HG02943 (cell line): ENCODE data around the gene CCDC92.

Experiments used
- ATAC-seq: cut with Tn5 transposase; IDR thresholded peaks from one replicate; pipeline ENCODE4 v1.9.1; 2021; ENCODE audit warnings: mild to moderate bottlenecking, low read depth, moderate library complexity; ENCODE audit not compliant: unreplicated experiment

CCDC92 gene

GRCh38 chr12:124002654-124003053, 30.0 kb upstream of the CCDC92 start:
- ATAC-seq = no peak

- ATAC-seq = no peak
Measured at GRCh38 chr12:124002021-124002644, 29.5 kb upstream of the CCDC92 start.

- no peak for ATAC-seq
Measured at GRCh38 chr12:124001343-124001742, 28.7 kb upstream of the CCDC92 start.

GRCh38 chr12:124000111-124000510, 27.5 kb upstream of the CCDC92 start:
- ATAC-seq = no peak

GRCh38 chr12:123998991-123999359, 26.3 kb upstream of the CCDC92 start:
- no peak for ATAC-seq

GRCh38 chr12:123998344-123998990, 25.8 kb upstream of the CCDC92 start:
- ATAC-seq = no peak

- no peak for ATAC-seq
Measured at GRCh38 chr12:123997908-123998307, 25.3 kb upstream of the CCDC92 start.

- no peak for ATAC-seq
Measured at GRCh38 chr12:123997033-123997822, 24.6 kb upstream of the CCDC92 start.

GRCh38 chr12:123996581-123996980, 23.9 kb upstream of the CCDC92 start:
- no peak for ATAC-seq

GRCh38 chr12:123995023-123995748, 22.6 kb upstream of the CCDC92 start:
- ATAC-seq = no peak

- ATAC-seq = no peak
Measured at GRCh38 chr12:123992118-123992825, 19.6 kb upstream of the CCDC92 start.

GRCh38 chr12:123991372-123991951, 18.8 kb upstream of the CCDC92 start:
- ATAC-seq = no peak

GRCh38 chr12:123990511-123990910, 17.9 kb upstream of the CCDC92 start:
- ATAC-seq = no peak

GRCh38 chr12:123989753-123990152, 17.1 kb upstream of the CCDC92 start:
- ATAC-seq = no peak

- ATAC-seq = no peak
Measured at GRCh38 chr12:123989168-123989567, 16.5 kb upstream of the CCDC92 start.

- no peak for ATAC-seq
Measured at GRCh38 chr12:123987022-123987421, 14.4 kb upstream of the CCDC92 start.

GRCh38 chr12:123986374-123986965, 13.8 kb upstream of the CCDC92 start:
- ATAC-seq = no peak

- ATAC-seq = no peak
Measured at GRCh38 chr12:123984903-123985302, 12.3 kb upstream of the CCDC92 start.

- ATAC-seq = no peak
Measured at GRCh38 chr12:123983822-123984485, 11.3 kb upstream of the CCDC92 start.
